ENCODE data around the gene CACNG4. TPM values are rescaled to one million over a fixed set of nuclear protein-coding genes. Genes with fewer than 3 reads are reported as not detected.

Gene CACNG4
- total RNA-seq, 1 donor from 2014 or later = 5.8 TPM

GRCh38 chr17:66978514-66979061 lies 14.1 kb downstream of the CACNG4 start:
- no peak for TF ChIP-seq EZH2 (IDR thresholded peaks at IDR 0.05; ENCODE audit: insufficient read depth, low read length)
- TF ChIP-seq, protein P1, sequence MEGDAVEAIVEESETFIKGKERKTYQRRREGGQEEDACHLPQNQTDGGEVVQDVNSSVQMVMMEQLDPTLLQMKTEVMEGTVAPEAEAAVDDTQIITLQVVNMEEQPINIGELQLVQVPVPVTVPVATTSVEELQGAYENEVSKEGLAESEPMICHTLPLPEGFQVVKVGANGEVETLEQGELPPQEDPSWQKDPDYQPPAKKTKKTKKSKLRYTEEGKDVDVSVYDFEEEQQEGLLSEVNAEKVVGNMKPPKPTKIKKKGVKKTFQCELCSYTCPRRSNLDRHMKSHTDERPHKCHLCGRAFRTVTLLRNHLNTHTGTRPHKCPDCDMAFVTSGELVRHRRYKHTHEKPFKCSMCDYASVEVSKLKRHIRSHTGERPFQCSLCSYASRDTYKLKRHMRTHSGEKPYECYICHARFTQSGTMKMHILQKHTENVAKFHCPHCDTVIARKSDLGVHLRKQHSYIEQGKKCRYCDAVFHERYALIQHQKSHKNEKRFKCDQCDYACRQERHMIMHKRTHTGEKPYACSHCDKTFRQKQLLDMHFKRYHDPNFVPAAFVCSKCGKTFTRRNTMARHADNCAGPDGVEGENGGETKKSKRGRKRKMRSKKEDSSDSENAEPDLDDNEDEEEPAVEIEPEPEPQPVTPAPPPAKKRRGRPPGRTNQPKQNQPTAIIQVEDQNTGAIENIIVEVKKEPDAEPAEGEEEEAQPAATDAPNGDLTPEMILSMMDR (IDR thresholded peaks at IDR 0.05; ENCODE audit: insufficient read depth, low read depth, low read length) = no peak
- H3K4me3 Mint-ChIP-seq (ENCODE audit: unreplicated experiment) = no peak overlapping the region
- H3K4me1 ChIP-seq (ENCODE audit: insufficient read depth, low read length) = peaks cover 4% of the 10 kb centered on the region
- no peak overlapping the region for H3K27ac ChIP-seq (ENCODE audit: low read depth, low read length)
- no peak overlapping the region for H3K27ac Mint-ChIP-seq (ENCODE audit: unreplicated experiment)
- no peaks in the 10 kb centered on the region for H4K20me1 ChIP-seq (ENCODE audit: insufficient read depth, low read length)
- peaks cover 5% of the 10 kb centered on the region for H3K27me3 ChIP-seq (ENCODE audit: insufficient read depth, low read length)
- H3K4me2 ChIP-seq (ENCODE audit: low read length) = no peak overlapping the region
- H2AFZ ChIP-seq (ENCODE audit: low read depth, low read length) = no peak overlapping the region
- peaks cover 28% of the 10 kb centered on the region for H3K27me3 Mint-ChIP-seq (ENCODE audit: low read depth, unreplicated experiment)
- peaks cover 2% of the 10 kb centered on the region for H3K36me3 Mint-ChIP-seq (ENCODE audit: low read depth, unreplicated experiment)
- no peak overlapping the region for H3K9ac ChIP-seq (ENCODE audit: low read length)
- FAIRE-seq (no peak), DNase-seq (ENCODE audit: low read depth) (no peak)
- no peaks in the 10 kb centered on the region for H3K9me3 ChIP-seq (ENCODE audit: insufficient read depth, low read depth, low read length)
- H3K36me3 ChIP-seq (ENCODE audit: insufficient read depth, low read length) = no peaks in the 10 kb centered on the region
- H3K79me2 ChIP-seq (ENCODE audit: insufficient read depth, low read length) = no peaks in the 10 kb centered on the region
- peaks cover 6% of the 10 kb centered on the region for H3K9me3 Mint-ChIP-seq (ENCODE audit: unreplicated experiment)
- H3K4me1 Mint-ChIP-seq (ENCODE audit: low read depth, unreplicated experiment) = no peaks in the 10 kb centered on the region
- H3K4me3 ChIP-seq (ENCODE audit: insufficient read depth, low read depth, low read length) = no peak overlapping the region

DNA sequence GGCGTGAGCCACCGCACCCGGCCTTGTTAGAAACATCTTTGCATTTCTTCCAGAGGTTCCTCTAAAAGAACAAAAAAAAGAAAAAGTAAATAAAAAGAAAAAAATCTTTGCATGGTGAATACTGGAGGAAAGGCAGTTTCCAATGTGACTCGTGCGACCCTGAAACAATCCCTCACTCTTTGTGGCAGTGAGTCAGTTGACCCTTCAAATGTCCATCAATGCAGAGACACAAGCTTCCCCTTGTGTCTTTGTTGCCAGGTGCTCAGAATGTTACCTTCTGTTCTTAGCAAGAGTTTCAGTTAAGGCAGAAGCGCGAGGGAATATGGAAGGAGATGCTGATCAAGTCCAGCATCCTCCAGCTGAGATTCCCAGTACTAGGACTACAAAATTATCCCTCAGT lies 16.4 kb downstream of the CACNG4 start:
- peaks cover 2% of the 10 kb centered on the region for H3K36me3 Mint-ChIP-seq (ENCODE audit: low read depth, unreplicated experiment)
- no peak overlapping the region for H3K9ac ChIP-seq (ENCODE audit: low read length)
- peaks cover under 1% of the 10 kb centered on the region for H3K4me1 Mint-ChIP-seq (ENCODE audit: low read depth, unreplicated experiment)
- peaks cover 6% of the 10 kb centered on the region for H3K9me3 Mint-ChIP-seq (ENCODE audit: unreplicated experiment)
- no peaks in the 10 kb centered on the region for H3K9me3 ChIP-seq (ENCODE audit: insufficient read depth, low read depth, low read length)
- H2AFZ ChIP-seq (ENCODE audit: low read depth, low read length) = no peak overlapping the region
- H3K27ac ChIP-seq (ENCODE audit: low read depth, low read length) = no peak overlapping the region
- H3K4me3 Mint-ChIP-seq (ENCODE audit: unreplicated experiment) = no peak overlapping the region
- H3K27me3 ChIP-seq (ENCODE audit: insufficient read depth, low read length) = peaks cover 11% of the 10 kb centered on the region
- no peaks in the 10 kb centered on the region for H3K79me2 ChIP-seq (ENCODE audit: insufficient read depth, low read length)
- no peak for FAIRE-seq
- H3K27me3 Mint-ChIP-seq (ENCODE audit: low read depth, unreplicated experiment) = peaks cover 26% of the 10 kb centered on the region
- no peaks in the 10 kb centered on the region for H4K20me1 ChIP-seq (ENCODE audit: insufficient read depth, low read length)
- H3K4me3 ChIP-seq (ENCODE audit: insufficient read depth, low read depth, low read length) = no peak overlapping the region
- no peak overlapping the region for H3K27ac Mint-ChIP-seq (ENCODE audit: unreplicated experiment)
- no peak for DNase-seq (ENCODE audit: low read depth)
- no peaks in the 10 kb centered on the region for H3K36me3 ChIP-seq (ENCODE audit: insufficient read depth, low read length)
- peaks cover 7% of the 10 kb centered on the region for H3K4me1 ChIP-seq (ENCODE audit: insufficient read depth, low read length)
- no peak for TF ChIP-seq EZH2 (IDR thresholded peaks at IDR 0.05; ENCODE audit: insufficient read depth, low read length)
- TF ChIP-seq, protein P1 (IDR thresholded peaks at IDR 0.05; ENCODE audit: insufficient read depth, low read depth, low read length) = no peak
- no peak overlapping the region for H3K4me2 ChIP-seq (ENCODE audit: low read length)

DNA sequence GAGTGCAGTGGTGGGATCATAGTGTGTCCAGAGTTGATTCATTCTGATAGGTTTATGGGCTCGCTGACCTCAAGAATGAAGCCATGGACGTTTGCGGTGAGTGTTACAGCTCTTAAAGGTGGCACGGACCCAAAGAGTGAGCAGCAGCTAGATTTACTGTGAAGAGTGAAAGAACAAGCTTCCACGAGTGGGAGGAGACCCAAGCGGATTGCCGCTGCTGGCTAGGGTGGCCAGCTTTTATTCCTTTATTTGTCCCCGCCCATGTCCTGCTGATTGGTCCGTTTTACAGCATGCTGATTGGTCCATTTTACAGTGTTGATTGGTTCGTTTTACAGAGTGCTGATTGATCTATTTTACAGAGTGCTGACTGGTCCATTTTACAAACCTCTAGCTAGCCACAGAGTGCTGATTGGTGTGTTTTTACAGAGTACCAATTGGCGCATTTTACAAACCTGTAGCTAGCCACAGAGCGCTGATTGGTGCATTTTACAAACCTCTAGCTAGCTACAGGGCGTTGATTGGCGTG lies 17.5 kb downstream of the CACNG4 start:
- Histone ChIP-seq H2AFZ (ENCODE audit: low read depth, low read length) (no peak overlapping the region), H3K79me2 (ENCODE audit: insufficient read depth, low read length) (no peaks in the 10 kb centered on the region), H3K4me1 (ENCODE audit: insufficient read depth, low read length) (peaks cover 7% of the 10 kb centered on the region), H3K27ac (ENCODE audit: low read depth, low read length) (no peak overlapping the region), H3K36me3 (ENCODE audit: insufficient read depth, low read length) (no peaks in the 10 kb centered on the region), H3K4me2 (ENCODE audit: low read length) (no peak overlapping the region), H4K20me1 (ENCODE audit: insufficient read depth, low read length) (no peaks in the 10 kb centered on the region), H3K9ac (ENCODE audit: low read length) (no peak overlapping the region), H3K27me3 (ENCODE audit: insufficient read depth, low read length) (peaks cover 23% of the 10 kb centered on the region), H3K9me3 (ENCODE audit: insufficient read depth, low read depth, low read length) (no peaks in the 10 kb centered on the region), H3K4me3 (ENCODE audit: insufficient read depth, low read depth, low read length) (no peak overlapping the region)
- Mint-ChIP-seq H3K4me1 (ENCODE audit: low read depth, unreplicated experiment) (peaks cover 3% of the 10 kb centered on the region), H3K4me3 (ENCODE audit: unreplicated experiment) (no peak overlapping the region), H3K27me3 (ENCODE audit: low read depth, unreplicated experiment) (peaks cover 27% of the 10 kb centered on the region), H3K27ac (ENCODE audit: unreplicated experiment) (no peak overlapping the region), H3K9me3 (ENCODE audit: unreplicated experiment) (peaks cover 6% of the 10 kb centered on the region), H3K36me3 (ENCODE audit: low read depth, unreplicated experiment) (peaks cover 5% of the 10 kb centered on the region)
- no peak for DNase-seq (ENCODE audit: low read depth)
- no peak for FAIRE-seq
- TF ChIP-seq, protein P1 (IDR thresholded peaks at IDR 0.05; ENCODE audit: insufficient read depth, low read depth, low read length) = no peak
- TF ChIP-seq EZH2 (IDR thresholded peaks at IDR 0.05; ENCODE audit: insufficient read depth, low read length) = no peak
